Thoracic aorta (tissue), 2 donors: ENCODE data around the gene ACTRT2. TPM values are rescaled to one million over a fixed set of nuclear protein-coding genes. Genes with fewer than 3 reads are reported as not detected.

Experiments used
- ATAC-seq: fragments of 150-250 bp; one replicate; pipeline ENCODE4 v1.8.0; 2017; ENCODE audit warnings: low read depth; ENCODE audit not compliant: insufficient number of reproducible peaks, low FRiP score
- DNase-seq: peaks from one replicate; pipeline ENCODE4 v3.0.0-alpha.2; 2020; ENCODE audit warnings: low spot score
- H3K27ac ChIP-seq, 2 donors: fragments of 200-600 bp; sonication (generic); 1 replicate in 1 of 2; 2 replicates in 1 of 2; pipeline ENCODE4 v1.5.1; 2016; ENCODE audit warnings: mild to moderate bottlenecking in 2 of 2, moderate library complexity in 2 of 2
- H3K27me3 ChIP-seq: fragments of 200-600 bp; sonication (generic); replicated peaks from 2 replicates; pipeline ENCODE4 v1.6.0; 2016; ENCODE audit warnings: mild to moderate bottlenecking; ENCODE audit not compliant: insufficient read depth
- H3K36me3 ChIP-seq: fragments of 200-600 bp; sonication (generic); one replicate; pipeline ENCODE4 v1.5.1; 2016
- H3K4me1 ChIP-seq, 2 donors: fragments of 200-600 bp; sonication (generic); 1 replicate in 1 of 2; 2 replicates in 1 of 2; pipeline versions ENCODE4 v1.5.1 to v1.6.0; 2016; ENCODE audit warnings: low read depth in 2 of 2, mild to moderate bottlenecking in 1 of 2; ENCODE audit not compliant: control insufficient read depth in 1 of 2
- H3K4me3 ChIP-seq: fragments of 200-600 bp; sonication (generic); 2 replicates; pipeline ENCODE4 v1.5.1; 2016; ENCODE audit warnings: mild to moderate bottlenecking
- H3K9me3 ChIP-seq: fragments of 200-600 bp; sonication (generic); 2 replicates; pipeline ENCODE4 v1.5.1; 2016
- total RNA-seq, 2 donors: library from RNA; depleted of rRNA; stranded (reverse); fragments of >200 nt; gene quantifications; one replicate each; pipeline versions ENCODE4 v1.1.0 to v1.2.3, GENCODE V29; 2016
- TF ChIP-seq, protein P1 (sequence below): fragments of 200-600 bp; sonication (generic); IDR thresholded peaks from one replicate; pipeline ENCODE4 v1.5.1; 2019; ENCODE audit warnings: antibody characterized with exemption

Gene ACTRT2
- total RNA-seq, 2 donors from 2014 or later, result not detected

DNA sequence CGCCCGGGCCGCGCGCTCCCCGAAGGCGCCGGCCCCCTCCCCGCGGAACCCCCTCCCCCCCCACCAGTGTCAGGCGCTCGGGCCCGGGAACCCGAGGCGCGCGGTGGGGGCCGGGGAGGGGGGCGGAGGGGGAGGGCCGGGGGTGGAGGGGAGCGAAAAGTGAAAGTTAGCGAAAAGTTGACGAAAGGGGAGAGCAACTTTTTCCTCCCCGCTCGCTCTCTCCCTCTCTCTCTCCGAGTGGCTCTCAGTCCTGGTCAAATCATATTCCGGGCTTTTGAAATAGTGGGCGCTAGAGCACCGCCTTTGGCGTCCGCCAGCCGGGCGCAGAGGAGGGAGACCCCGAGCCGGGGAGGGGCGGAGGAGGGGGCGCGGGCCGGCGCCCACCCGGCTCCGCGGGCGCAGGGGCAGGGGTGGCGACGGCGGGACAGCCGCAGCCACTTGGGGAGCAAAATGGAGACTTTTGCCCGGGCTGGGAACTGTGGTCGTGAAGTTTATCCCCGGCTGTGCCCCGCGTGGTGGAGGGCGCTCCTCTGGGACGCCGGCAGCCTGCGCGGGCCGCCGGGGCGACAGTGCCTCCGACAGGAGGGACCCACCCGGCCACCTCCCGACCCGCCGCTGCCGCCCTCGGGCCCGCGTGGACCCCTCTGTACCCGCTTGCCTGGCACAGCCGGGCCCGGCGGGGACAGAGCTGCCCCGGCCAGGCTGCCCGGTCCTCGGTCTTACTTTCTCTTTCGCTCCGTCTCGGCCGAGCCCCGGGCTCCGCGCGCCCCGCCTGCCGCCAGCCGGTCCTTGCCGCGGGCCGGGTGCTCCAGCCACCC is 48.4 kb downstream of the ACTRT2 start:
- Histone ChIP-seq H3K9me3 (no peaks in the 10 kb centered on the region), H3K27ac (peak overlapping the region; percentile 99), H3K27me3 (no peaks in the 10 kb centered on the region), H3K36me3 (no peaks in the 10 kb centered on the region), H3K4me1 (peaks cover 8 to 56% of the 10 kb centered on the region in 2 donors), H3K4me3 (peak overlapping the region; percentile 99)
- DNase-seq (no peak), ATAC-seq (peak; percentile 29)
- TF ChIP-seq, protein P1, sequence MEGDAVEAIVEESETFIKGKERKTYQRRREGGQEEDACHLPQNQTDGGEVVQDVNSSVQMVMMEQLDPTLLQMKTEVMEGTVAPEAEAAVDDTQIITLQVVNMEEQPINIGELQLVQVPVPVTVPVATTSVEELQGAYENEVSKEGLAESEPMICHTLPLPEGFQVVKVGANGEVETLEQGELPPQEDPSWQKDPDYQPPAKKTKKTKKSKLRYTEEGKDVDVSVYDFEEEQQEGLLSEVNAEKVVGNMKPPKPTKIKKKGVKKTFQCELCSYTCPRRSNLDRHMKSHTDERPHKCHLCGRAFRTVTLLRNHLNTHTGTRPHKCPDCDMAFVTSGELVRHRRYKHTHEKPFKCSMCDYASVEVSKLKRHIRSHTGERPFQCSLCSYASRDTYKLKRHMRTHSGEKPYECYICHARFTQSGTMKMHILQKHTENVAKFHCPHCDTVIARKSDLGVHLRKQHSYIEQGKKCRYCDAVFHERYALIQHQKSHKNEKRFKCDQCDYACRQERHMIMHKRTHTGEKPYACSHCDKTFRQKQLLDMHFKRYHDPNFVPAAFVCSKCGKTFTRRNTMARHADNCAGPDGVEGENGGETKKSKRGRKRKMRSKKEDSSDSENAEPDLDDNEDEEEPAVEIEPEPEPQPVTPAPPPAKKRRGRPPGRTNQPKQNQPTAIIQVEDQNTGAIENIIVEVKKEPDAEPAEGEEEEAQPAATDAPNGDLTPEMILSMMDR, result no peak

DNA sequence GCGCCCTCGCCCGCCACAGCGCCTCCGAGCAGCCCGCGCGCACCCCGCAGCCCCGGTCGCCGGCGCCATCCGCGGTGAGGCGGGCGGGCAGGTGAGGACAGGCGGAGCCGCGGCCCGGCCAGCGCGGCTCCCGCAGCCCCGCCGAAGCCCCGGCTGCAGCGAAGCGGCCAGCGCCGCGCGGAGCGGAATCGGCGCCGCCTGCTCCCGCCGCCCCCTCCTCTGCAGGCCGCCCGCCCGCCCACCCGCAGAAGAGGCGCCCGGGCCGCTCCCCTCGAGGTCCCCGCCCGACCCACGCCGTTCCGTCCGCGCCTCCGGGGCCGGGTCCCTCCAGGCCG is 49.0 kb downstream of the ACTRT2 start:
- no peak for DNase-seq
- H3K4me1 ChIP-seq, result peaks cover 12 to 56% of the 10 kb centered on the region in 2 donors
- TF ChIP-seq, protein P1, result no peak
- H3K27me3 ChIP-seq, result no peaks in the 10 kb centered on the region
- peak overlapping the region; percentile 99 for H3K27ac ChIP-seq
- H3K36me3 ChIP-seq, result no peaks in the 10 kb centered on the region
- no peaks in the 10 kb centered on the region for H3K9me3 ChIP-seq
- H3K4me3 ChIP-seq, result peak overlapping the region; percentile 99
- ATAC-seq, result no peak

DNA sequence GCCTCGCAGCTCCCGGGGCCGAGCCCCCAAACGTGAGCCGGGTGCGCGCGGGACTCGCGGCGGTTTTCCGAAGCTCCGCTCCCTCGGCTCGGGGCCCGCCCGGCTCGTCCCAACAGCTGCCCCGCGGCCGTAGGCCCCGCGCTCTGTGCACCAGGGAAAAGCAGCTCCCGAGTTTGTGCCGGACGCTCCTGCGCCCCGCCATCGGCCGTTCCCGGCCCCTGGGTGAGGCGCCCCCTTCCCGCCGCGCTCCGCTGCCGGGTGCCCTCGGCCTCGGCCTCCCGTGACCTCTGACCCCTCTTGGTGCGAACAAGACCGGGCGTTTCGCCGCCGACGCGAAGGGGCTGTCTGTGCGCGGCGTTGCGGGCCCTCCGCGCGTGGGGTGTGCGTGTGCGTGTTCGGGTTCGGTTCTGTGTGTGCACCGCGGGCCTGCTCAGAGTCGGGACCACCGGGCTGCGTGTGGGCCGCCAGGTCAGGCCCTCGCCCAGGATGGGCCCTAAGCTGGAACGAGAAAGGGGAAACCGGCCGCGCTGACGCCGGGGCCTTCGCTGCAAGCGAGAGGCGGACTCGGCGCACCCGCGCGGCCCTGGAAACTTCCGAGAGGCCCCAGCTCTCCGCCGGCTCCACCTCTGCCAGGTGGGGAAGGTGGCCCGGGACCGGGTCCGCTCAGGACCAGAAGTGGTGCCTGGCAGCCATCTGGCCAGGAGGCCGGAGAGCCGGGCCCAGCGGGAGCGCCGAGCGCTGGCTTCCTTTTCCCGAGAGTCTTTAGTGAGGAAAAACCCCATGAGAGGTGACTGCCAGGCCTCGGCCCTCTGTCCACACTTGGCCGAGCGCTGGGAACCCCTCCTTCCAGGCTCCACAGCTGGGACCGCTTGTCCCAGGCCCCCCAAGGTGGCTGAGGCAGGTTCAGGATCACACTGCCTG is 49.6 kb downstream of the ACTRT2 start:
- no peaks in the 10 kb centered on the region for H3K9me3 ChIP-seq
- DNase-seq (no peak), ATAC-seq (no peak)
- peaks cover 15 to 56% of the 10 kb centered on the region in 2 donors for H3K4me1 ChIP-seq
- H3K4me3 ChIP-seq, result peak overlapping the region; percentile 88
- peak overlapping the region; percentile 96 to 97 for H3K27ac ChIP-seq
- no peaks in the 10 kb centered on the region for H3K27me3 ChIP-seq
- TF ChIP-seq, protein P1, result no peak
- H3K36me3 ChIP-seq, result no peaks in the 10 kb centered on the region

DNA sequence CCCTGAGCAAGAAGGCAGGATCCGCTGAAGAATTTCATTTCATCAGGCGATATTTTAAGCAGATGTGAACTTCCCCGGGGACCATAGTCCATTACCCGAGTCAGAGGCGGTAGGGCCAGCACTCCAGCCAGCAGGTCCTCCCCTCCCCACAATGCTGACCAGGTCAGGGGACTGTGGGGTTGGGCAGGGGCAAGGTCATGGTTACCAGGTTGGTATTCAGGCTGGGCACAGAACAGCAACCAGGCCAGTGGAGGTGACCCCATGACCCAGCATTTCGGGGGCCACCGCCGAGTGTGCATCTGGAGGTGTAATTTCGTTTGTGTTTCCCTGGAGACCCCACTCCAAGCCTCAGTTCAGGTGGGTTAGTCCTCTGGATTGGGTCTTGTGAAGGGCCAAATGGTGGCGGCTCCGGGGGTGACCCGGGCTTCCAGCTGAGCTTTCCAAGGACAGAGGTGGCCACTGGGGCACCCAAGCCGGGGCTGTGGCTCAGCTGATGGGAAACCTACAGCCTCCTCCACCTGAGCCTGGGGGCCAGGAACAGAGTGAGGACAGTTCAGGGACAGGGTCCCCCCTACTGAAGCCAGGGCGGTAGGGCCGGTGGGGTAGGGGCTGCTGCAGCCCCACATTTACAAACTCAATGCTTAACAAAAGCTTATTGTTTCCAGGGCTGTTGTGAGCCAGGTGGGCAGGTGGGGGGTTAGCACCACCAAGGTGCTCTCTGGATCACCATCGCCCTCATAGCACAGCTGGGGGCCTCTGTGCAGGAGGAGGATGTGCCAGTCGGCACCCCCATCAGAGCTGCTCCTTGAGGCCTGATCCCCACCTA is 50.5 kb downstream of the ACTRT2 start:
- H3K27ac ChIP-seq, result peak overlapping the region; percentile 96 to 97

More for the DNA sequence above, 50.5 kb downstream of the ACTRT2 start:
- H3K4me3 ChIP-seq, result peak overlapping the region; percentile 88
- H3K36me3 ChIP-seq, result no peaks in the 10 kb centered on the region
- DNase-seq (no peak), ATAC-seq (no peak)
- H3K27me3 ChIP-seq, result no peaks in the 10 kb centered on the region
- TF ChIP-seq, protein P1, result no peak
- no peaks in the 10 kb centered on the region for H3K9me3 ChIP-seq
- peaks cover 18 to 58% of the 10 kb centered on the region in 2 donors for H3K4me1 ChIP-seq

Other genes starting within 250 kb of the ACTRT2 start
- gene TTC34, start 219.8 kb upstream of the ACTRT2 start, total RNA-seq, result under 1 TPM; 0.41 to 0.63 TPM
- 10 to 100 TPM; 68.9 to 85.4 TPM for gene PRDM16, start 47.7 kb downstream of the ACTRT2 start, total RNA-seq